Hepatocyte (in vitro differentiated cells): ENCODE data around the gene VIPR2. TPM values are rescaled to one million over a fixed set of nuclear protein-coding genes. Genes with fewer than 3 reads are reported as not detected.

Experiments used
- DNase-seq: peaks from one replicate; pipeline ENCODE4 v3.0.0-alpha.2; 2016; ENCODE audit warnings: low spot score
- H2AFZ ChIP-seq: fragments of 200-600 bp; sonication (generic); 2 replicates; pipeline ENCODE4 v1.6.0; 2016; ENCODE audit warnings: antibody characterized with exemption, mild to moderate bottlenecking
- H3K27ac ChIP-seq: fragments of 200-600 bp; sonication (generic); 2 replicates; pipeline ENCODE4 v1.5.1; 2016; ENCODE audit warnings: mild to moderate bottlenecking
- H3K27me3 ChIP-seq: fragments of 200-600 bp; sonication (generic); 2 replicates; pipeline ENCODE4 v1.6.1; 2016
- H3K36me3 ChIP-seq: fragments of 200-600 bp; sonication (generic); replicated peaks from 2 replicates; pipeline ENCODE4 v1.5.1; 2016; ENCODE audit warnings: low read depth; ENCODE audit not compliant: insufficient read depth
- H3K4me1 ChIP-seq: fragments of 200-600 bp; sonication (generic); 2 replicates; pipeline ENCODE4 v1.5.1; 2016; ENCODE audit warnings: mild to moderate bottlenecking, moderate library complexity; ENCODE audit not compliant: insufficient read depth
- H3K4me2 ChIP-seq: fragments of 200-600 bp; sonication (generic); 2 replicates; pipeline ENCODE4 v1.6.0; 2016
- H3K4me3 ChIP-seq: fragments of 200-600 bp; sonication (generic); 2 replicates; pipeline ENCODE4 v1.5.1; 2016; ENCODE audit warnings: mild to moderate bottlenecking
- H3K79me2 ChIP-seq: fragments of 200-600 bp; sonication (generic); 2 replicates; pipeline ENCODE4 v1.6.0; 2017; ENCODE audit warnings: mild to moderate bottlenecking
- H3K9me2 ChIP-seq: fragments of 200-600 bp; sonication (generic); replicated peaks from 2 replicates; pipeline ENCODE4 v1.6.0; 2017; ENCODE audit warnings: mild to moderate bottlenecking; ENCODE audit not compliant: insufficient read depth
- H3K9me3 ChIP-seq: fragments of 200-600 bp; sonication (generic); 2 replicates; pipeline ENCODE4 v1.5.1; 2016; ENCODE audit warnings: low read depth, mild to moderate bottlenecking
- H4K20me1 ChIP-seq: fragments of 200-600 bp; sonication (generic); 2 replicates; pipeline ENCODE4 v1.6.0; 2016; ENCODE audit warnings: mild to moderate bottlenecking; ENCODE audit not compliant: insufficient read depth, poor library complexity, severe bottlenecking
- EZH2 ChIP-seq: fragments of 200-600 bp; sonication (generic); IDR thresholded peaks from 2 replicates; pipeline ENCODE4 v1.6.1; 2016; ENCODE audit warnings: antibody characterized with exemption, mild to moderate bottlenecking, borderline replicate concordance
- EZH2phosphoT487 ChIP-seq: fragments of 200-600 bp; sonication (generic); IDR thresholded peaks from one replicate; pipeline ENCODE4 v1.6.1; 2018; ENCODE audit warnings: antibody characterized with exemption, mild to moderate bottlenecking, low read depth, moderate library complexity; ENCODE audit not compliant: unreplicated experiment, severe bottlenecking
- WGBS: methylation state at CpG from one replicate; pipeline ENCODE4 v1.1.6; 2016; ENCODE audit warnings: low lambda C conversion rate; ENCODE audit errors: missing lambda C conversion rate; 5-methylcytosine and 5-hydroxymethylcytosine counted together
- polyA plus RNA-seq: library from polyadenylated mRNA; unstranded; fragments of >200 nt; fragmentation: Nextera tagmentation; extraction: Ambion mirVana; gene quantifications from 2 replicates; pipeline ENCODE4 v1.2.1, GENCODE V29; 2016
- total RNA-seq: library from RNA; depleted of rRNA; stranded (reverse); fragments of >200 nt; gene quantifications from 2 replicates; pipeline ENCODE4 v1.2.3, GENCODE V29; 2014
- TF ChIP-seq, protein P1 (sequence below): fragments of 200-600 bp; sonication (generic); IDR thresholded peaks from 2 replicates; pipeline ENCODE4 v1.5.1; 2016; ENCODE audit warnings: antibody characterized with exemption, mild to moderate bottlenecking; ENCODE audit not compliant: poor library complexity

Gene VIPR2
- total and polyA plus RNA-seq, 2 experiments from 2014 or later = 2.7 to 3.4 TPM

DNA sequence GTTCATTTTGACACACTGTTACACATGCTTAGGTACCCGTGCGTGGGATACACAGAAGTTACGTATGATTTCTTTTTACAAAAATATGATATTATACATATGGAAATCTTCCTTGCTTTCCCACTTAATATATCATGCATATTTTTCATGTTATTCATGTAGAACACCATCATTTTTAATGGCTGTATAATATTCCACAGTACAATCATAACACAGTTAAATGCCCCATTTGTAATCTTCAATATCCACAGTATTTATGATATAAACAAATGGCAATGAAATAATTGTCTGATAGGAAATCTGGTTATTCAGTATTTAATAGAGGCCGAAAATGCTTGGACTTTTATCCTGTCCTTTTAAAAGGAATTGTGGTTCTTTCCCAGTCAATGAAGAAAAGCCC is 23.2 kb downstream of the VIPR2 start:
- no peak overlapping the region for H2AFZ ChIP-seq
- no peaks in the 10 kb centered on the region for H3K9me2 ChIP-seq
- H3K79me2 ChIP-seq = no peaks in the 10 kb centered on the region
- DNase-seq = no peak
- H3K27me3 ChIP-seq = no peaks in the 10 kb centered on the region
- no peaks in the 10 kb centered on the region for H4K20me1 ChIP-seq
- no peak overlapping the region for H3K4me2 ChIP-seq
- TF ChIP-seq EZH2phosphoT487 = no peak
- TF ChIP-seq EZH2 = no peak
- TF ChIP-seq, protein P1, sequence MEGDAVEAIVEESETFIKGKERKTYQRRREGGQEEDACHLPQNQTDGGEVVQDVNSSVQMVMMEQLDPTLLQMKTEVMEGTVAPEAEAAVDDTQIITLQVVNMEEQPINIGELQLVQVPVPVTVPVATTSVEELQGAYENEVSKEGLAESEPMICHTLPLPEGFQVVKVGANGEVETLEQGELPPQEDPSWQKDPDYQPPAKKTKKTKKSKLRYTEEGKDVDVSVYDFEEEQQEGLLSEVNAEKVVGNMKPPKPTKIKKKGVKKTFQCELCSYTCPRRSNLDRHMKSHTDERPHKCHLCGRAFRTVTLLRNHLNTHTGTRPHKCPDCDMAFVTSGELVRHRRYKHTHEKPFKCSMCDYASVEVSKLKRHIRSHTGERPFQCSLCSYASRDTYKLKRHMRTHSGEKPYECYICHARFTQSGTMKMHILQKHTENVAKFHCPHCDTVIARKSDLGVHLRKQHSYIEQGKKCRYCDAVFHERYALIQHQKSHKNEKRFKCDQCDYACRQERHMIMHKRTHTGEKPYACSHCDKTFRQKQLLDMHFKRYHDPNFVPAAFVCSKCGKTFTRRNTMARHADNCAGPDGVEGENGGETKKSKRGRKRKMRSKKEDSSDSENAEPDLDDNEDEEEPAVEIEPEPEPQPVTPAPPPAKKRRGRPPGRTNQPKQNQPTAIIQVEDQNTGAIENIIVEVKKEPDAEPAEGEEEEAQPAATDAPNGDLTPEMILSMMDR = no peak
- no peaks in the 10 kb centered on the region for H3K9me3 ChIP-seq
- H3K4me1 ChIP-seq = no peaks in the 10 kb centered on the region
- 98% methylated on average over 4 of the region's 4 CpGs for WGBS
- no peak overlapping the region for H3K4me3 ChIP-seq
- no peak overlapping the region for H3K27ac ChIP-seq
- H3K36me3 ChIP-seq = no peaks in the 10 kb centered on the region

DNA sequence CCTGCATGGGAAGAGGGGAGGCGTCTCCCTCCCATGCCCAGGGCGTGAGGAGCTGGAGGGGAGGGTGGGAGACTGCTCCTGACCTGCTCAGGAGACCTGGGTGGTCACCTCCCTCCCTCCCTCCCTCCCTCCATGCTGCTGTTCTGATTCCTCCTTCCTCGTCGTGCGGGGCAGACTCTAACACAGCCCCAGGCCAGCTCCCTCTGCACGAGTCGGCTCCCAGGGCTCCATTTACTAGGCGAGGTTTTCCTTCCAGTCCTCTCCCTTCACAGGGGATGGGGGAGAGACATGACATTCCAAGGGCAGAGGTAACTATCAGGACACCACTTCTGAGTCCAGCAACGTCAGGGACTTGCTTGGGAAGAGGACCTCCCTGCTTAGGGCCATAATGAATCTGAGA is 23.6 kb downstream of the VIPR2 start:
- H3K36me3 ChIP-seq = no peaks in the 10 kb centered on the region
- DNase-seq = no peak
- no peaks in the 10 kb centered on the region for H3K4me1 ChIP-seq
- no peak overlapping the region for H3K4me2 ChIP-seq
- no peak overlapping the region for H3K27ac ChIP-seq
- H3K4me3 ChIP-seq = no peak overlapping the region
- no peaks in the 10 kb centered on the region for H3K27me3 ChIP-seq
- H2AFZ ChIP-seq = no peak overlapping the region
- no peaks in the 10 kb centered on the region for H3K79me2 ChIP-seq
- H3K9me3 ChIP-seq = no peaks in the 10 kb centered on the region
- no peaks in the 10 kb centered on the region for H3K9me2 ChIP-seq
- TF ChIP-seq EZH2phosphoT487 (no peak), EZH2 (no peak)
- TF ChIP-seq, protein P1 = no peak
- 74% methylated on average over 7 of the region's 9 CpGs for WGBS
- no peaks in the 10 kb centered on the region for H4K20me1 ChIP-seq

DNA sequence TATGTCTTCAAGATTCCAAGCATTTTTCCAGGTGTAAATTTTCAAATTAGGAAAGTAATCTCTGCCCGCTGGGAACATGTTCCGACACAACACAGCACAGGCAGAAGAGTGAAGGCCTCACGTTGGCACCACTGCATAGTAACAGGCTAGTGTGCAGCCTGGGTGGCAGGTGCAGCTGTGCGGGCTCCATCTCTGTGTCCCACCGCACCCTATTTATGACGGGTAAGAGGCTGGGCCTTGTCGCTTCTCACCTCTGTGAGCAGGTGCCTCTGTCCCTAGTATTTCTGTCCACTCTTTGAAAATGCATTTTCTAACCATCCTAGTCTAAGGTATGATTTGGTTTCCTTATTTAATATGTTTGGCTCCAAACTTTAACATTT is 24.1 kb downstream of the VIPR2 start:
- Histone ChIP-seq H3K27ac (no peak overlapping the region), H3K27me3 (no peaks in the 10 kb centered on the region), H4K20me1 (no peaks in the 10 kb centered on the region), H3K9me2 (no peaks in the 10 kb centered on the region), H3K9me3 (no peaks in the 10 kb centered on the region), H3K4me3 (no peak overlapping the region), H3K4me2 (no peak overlapping the region), H3K4me1 (no peaks in the 10 kb centered on the region), H2AFZ (no peak overlapping the region), H3K36me3 (no peaks in the 10 kb centered on the region), H3K79me2 (no peaks in the 10 kb centered on the region)
- no peak for DNase-seq
- WGBS = 93% methylated on average over 7 of the region's 7 CpGs
- TF ChIP-seq, protein P1 = no peak
- TF ChIP-seq EZH2 (no peak), EZH2phosphoT487 (no peak)
